GM18499 (cell line): ENCODE results near the gene NOP9.

Experiments used
- ATAC-seq: cut with Tn5 transposase; IDR thresholded peaks from one replicate; pipeline ENCODE4 v1.9.1; 2021; ENCODE audit warnings: moderate number of reproducible peaks; ENCODE audit not compliant: insufficient read depth, unreplicated experiment

The NOP9 gene

GRCh38 chr14:24262821-24263733 lies 36.6 kb upstream of the NOP9 start, which contains the start of gene TGM1:
TGM1 (minus strand) TSS chr14:24263177; CDS start chr14:24262352, 825 bp downstream.
- ATAC-seq, result no peak

DNA sequence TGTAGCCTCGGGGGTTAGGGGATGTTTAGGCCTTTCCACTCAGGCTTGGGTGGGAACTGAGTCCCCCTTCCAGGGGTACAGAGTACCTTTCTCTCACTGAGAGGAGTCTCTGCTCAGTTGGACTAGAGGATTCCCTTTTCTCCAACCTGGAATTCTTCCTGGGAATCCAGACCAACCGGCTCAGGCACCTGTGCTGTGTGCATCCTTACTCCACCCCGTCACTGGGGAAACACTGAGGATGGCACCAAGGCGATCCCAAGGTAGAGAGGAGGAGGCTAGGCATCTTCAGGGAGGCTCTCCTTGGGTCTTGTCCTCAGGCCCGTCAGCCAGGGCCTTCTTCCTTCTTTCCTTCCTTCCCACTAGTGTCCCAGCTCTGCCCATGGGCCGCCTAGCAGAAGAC lies 35.8 kb upstream of the NOP9 start:
- ATAC-seq, result no peak

DNA sequence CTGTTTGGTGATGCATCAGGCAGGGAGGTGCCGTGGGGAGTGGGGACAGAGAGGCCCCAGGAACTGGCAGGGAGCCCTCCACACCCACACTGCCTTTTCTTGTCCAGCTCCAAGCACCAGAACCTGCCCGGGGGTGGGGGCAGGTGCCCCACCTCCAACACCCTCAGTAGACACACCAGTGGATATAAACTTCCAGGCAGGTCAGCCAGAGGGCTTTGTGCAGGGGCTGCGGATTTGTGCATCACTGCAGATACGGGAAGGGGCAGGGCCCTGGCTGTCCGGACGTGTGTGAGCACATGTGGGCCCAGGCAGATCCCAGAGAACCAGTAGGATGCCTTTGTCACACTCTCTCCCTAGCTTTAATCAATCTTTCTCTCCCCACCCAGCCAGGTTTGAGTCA lies 35.4 kb upstream of the NOP9 start:
- ATAC-seq, result no peak

GRCh38 chr14:24266344-24267244 lies 33.1 kb upstream of the NOP9 start:
- no peak for ATAC-seq

DNA sequence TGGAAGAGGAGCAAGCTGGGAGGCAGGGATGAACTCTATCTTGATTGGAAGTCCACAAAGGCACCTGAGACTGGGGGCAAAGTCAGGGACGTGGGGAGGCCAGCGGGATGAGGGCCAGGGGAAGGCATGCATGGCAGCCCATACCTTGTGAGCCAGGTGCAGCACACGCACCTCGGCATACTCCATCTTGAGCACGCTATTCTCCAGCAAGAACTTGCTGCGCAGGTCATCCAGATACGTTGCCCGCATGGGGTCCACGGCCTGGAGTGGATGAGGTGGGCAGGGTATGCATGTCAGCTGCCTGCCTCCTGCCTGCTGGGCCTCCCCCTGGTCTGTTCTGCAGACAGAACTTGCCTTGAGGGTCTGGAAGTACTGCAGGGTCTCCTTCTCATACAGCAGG lies 32.1 kb upstream of the NOP9 start:
- ATAC-seq, result no peak

- no peak for ATAC-seq
Measured at GRCh38 chr14:24268225-24268624, 31.4 kb upstream of the NOP9 start.

DNA sequence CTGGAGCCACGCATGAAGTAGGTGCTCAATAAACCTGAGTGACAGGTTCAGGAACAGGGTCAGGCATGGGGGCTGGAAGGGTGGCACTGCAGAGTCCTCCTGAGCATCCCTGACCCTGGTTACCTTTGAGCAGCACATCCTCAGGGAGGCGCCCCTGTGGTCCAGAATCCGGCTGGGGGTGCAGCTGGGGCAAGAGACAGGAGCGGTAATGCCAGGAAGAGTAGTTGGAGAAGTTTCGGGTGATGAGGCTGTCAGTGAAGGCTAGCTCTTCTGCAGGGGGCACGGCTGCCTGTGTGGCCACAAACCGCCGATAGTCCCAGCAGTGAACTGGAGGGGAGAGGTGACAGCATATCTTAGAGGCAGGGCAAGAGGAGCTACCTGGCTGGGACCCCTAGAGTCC lies 30.3 kb upstream of the NOP9 start:
- ATAC-seq, result no peak

DNA sequence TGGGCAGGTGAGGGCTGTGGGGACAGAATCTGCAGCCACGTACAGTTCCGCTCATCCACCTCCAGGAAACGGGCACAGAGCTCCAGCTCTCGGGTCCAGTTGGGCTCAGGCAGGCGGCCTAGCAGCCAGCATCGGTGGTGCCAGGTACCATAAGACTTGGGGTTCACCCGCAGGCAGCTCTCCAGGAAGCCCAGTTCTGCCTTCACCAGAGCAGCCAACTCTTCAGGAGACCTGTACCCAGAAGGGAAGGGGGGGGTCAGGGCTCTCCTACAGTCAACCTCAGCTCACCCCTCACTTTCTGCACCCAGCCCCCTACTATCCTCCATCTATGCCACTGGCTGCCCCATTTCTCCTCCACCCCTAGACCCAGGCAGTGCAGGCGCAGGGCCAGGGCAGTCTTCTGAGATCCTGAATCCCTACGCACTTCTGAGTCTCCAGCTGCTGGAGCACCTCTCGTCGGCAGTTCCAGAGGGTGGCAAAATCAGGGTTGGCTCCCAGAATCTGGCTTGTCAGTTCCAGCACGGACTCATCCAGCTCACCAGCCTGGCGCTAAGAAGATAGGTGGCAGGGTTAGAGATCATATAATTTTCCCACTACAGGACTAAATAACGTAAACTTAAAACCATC lies 29.6 kb upstream of the NOP9 start:
- ATAC-seq, result no peak

DNA sequence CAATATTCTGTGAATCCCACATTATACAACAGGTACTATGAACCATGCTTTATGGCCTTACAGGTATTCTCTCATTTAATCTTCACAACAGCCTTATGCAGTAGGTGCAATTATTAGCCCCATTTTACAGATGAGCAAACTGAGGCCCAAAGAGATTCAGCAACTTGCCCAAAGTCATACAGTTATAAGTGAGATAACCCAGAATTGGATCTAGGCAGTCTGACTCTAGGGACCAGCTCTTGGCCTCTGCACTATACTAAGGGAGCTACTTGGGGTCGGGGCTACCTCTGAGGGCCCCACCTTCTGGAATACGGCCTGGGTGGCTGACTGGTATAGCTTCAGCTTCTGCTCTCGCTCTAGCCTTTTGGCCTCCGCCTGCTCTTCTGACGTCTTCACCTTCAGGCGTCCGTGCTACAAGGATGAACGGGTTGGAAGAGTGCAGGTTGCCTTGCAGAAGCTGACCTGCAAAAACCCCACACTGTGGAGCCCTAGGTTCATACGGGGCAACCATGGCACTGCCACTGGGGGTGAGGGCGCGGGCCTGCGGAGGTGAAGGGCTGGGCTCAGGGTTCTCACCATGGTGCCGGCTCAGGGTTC lies 29.0 kb upstream of the NOP9 start:
- ATAC-seq, result no peak

DNA sequence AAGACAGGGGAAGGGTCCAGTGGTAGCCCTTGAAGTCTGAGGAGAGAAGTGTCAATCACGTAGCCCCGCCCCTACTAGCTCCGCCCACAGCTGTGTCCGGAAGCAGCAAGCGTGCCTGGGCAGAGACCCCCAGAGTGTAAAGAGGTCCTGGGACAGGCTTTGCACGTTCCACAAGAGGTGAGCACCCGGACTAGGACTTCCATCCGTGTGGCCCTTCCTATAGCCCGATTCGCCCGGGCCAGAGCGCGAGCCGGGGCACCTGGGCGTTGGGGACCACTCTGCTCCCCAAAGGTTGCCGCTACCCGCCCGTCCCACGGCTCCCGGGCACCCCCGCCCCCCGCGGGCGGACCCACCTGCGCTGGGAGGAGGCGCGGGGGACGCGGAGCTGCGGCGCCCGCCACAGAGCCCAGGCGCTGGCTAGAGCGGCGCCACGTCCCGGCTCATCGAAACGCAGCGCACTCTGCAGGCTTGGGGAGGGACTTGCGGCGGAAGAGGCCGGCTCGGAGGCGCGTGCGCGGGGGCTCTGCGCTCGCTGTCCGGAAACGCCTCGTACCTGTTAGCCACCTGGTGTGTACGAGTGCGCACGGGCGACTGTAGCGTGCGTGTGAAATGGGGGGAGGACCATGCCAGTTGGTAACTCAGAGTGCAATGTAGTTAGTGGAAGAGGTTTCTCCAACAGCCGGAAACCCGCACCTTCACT lies 28.4 kb upstream of the NOP9 start, which contains the start of gene RABGGTA:
Gene RABGGTA, minus strand, starts transcription at position 464 of the 700 bp plus-strand sequence. CDS start 482 bp downstream, outside the sequence.
- ATAC-seq, result peak; percentile 47

GRCh38 chr14:24271834-24272263 lies 27.8 kb upstream of the NOP9 start:
- no peak for ATAC-seq

DNA sequence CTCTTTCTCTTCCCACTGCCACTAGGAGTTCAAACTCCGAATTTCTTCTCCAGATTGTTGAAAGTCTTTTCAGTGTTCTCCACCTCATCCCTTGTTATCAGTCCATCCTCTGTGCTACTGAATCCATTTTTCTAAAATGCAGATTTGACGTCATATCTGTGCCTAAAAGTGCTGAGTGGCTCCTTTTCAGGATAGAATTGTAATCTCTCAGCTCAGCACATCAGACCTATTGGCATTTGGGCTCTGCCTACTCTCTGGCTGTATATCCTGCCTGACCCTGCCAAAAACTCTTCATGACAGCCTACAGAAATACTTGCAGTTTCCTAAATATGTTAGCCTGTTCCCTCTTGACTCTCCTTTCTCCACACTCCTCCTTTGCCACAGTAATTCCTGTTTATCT lies 27.2 kb upstream of the NOP9 start:
- ATAC-seq, result no peak

DNA sequence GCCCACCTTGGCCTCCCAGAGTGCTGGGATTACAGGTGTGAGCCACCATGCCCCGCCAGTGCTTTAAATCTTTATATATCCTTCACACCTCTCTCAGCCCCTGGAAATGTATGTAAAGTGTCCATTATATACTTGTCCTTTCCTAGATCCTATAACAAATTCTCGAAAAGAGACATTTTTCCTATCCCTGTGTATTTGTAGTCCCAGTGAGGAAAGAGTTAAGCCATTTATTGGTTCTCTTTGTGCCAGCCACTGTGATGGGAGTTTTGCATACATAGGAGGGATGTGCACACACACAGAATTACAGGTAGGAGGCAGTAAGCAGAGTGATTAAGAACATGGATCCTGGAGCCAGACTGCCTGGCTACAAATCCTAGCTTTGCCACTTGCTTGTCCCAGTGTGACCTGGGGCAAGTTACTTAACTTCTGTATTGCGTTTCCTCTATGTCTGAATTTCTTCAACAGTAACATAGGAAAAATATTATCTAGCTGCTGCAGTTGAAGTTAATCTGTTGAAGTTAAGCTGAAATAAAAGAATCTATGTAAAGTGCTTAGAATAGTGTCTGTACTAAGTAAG lies 26.1 kb upstream of the NOP9 start:
- no peak for ATAC-seq

GRCh38 chr14:24274101-24274543 lies 25.5 kb upstream of the NOP9 start:
- peak; percentile 53 for ATAC-seq

GRCh38 chr14:24277071-24277470 lies 22.6 kb upstream of the NOP9 start:
- no peak for ATAC-seq

GRCh38 chr14:24277606-24278321 lies 21.9 kb upstream of the NOP9 start:
- no peak for ATAC-seq

- ATAC-seq, result no peak
Measured at GRCh38 chr14:24278424-24278823, 21.2 kb upstream of the NOP9 start.
